Fibroblast of the conjunctiva (primary cell): ENCODE results near the gene CTNNA2.

Experiments used
- DNase-seq: peaks from one replicate; pipeline ENCODE4 v3.0.0-alpha.2; 2010; ENCODE audit warnings: low read depth

Gene CTNNA2

DNA sequence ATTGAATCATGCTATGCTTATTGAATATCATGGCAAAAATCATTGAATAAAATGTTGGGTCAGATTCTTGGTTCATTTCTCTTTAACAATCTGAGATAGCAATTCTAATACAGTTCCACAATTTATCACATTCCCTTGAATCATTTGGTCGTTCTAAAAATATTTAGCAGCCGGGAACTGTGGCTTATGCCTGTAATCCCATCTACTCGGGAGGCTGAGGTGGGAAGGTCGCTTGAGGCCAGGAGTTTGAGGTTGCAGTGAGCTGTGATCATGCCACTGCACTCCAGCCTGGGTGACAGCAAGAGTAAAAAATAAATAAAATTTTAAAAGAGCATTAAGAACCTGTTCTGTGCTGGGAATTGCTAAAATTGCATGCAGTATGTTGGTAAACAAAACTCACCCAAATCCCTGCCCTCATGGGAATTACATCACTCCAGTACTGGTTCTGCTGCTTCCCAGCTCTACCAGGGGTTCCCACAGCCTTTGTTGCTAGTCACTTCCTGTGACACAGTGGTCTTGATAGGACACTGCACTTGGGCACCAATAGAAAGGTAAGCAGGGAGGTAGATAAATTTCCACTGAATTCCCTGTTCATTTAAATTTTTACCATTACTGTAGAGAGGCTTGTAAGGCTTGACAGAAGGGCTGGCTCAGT is 200.4 kb downstream of the CTNNA2 start:
- DNase-seq, result no peak

DNA sequence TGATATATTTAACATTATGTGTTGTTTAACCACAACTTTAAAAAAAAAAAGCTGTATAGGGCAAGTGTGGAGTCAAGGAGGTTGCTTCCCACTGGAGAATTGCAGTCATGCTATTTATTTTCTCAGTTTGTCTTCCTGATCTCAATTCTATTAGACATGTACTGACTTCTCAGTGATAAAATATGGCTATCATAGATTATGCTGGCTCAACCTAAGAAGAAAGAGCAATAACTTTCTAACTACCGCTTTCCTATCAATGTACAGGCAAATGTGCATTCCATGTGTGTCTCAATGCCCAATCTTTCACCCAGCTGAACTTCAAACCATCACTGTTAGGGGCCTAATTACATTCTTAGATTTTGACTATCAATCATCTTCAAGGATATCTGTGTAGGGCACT is 201.4 kb downstream of the CTNNA2 start:
- DNase-seq, result no peak

DNA sequence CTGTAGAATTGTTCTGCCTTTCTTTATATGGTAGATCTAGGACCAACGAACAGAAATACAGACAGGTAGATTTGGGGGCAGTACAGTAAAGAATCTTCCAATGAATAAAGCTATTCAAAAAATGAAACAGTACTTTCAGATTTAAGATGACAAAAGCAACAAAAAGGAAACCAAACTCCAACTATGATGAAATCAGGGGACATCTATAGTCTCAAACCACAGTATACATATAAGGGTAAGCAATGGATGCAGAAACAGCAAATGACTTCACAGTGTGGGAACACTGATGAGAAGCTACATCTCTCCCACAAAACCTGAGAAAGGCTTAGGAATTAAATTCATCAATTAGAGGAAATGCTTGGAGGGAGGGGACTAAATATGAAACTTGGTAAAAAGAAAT is 202.5 kb downstream of the CTNNA2 start:
- DNase-seq, result no peak

DNA sequence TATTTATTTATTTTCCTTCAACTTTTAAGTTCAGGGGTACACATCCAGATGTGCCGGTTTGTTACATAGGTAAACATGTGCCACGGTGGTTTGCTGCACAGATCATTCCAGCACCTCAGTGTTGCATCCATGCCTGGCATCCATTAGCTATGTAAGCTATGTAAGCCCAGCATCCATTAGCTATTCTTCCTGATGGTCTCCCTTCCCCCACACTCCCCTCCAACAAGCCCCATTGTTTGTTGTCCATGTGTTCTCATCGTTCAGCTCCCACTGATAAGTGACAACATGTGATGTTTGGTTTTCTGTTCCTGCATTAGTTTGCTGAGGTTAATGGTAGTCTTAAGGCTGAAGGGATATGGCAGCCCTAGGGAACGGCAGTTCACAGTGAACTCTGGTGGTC is 203.4 kb downstream of the CTNNA2 start:
- no peak for DNase-seq

DNA sequence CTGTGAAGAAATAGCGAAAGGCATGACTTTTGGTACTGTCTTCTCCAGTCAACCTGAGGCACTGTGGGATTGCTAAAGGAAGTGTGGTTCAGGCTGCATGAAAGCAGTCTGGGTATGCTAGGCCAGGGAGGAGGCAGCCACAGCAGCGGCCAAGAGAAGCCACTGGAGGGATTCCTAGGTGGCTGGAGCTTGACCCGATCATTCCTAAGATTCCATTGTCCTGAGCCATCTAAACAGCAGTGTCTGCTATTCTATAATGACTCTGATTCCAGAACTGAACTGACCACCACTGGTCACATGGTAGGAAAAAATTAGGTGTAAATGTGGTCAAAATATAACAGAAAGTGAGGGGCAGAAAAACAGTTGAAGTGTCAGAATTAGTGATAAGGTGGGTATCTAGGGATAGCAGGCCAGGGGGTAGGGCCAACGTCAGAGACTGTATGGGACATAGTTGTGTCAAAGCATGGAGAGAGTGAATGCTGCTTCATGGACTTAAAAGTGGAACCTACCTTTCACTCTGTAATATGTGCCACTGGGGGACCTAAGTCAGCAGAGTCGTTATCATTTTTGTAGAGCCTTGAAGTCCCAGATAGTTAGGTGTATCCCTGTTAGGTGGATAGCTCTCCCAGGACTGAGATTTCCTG is 204.6 kb downstream of the CTNNA2 start:
- peak; percentile 2 for DNase-seq

DNA sequence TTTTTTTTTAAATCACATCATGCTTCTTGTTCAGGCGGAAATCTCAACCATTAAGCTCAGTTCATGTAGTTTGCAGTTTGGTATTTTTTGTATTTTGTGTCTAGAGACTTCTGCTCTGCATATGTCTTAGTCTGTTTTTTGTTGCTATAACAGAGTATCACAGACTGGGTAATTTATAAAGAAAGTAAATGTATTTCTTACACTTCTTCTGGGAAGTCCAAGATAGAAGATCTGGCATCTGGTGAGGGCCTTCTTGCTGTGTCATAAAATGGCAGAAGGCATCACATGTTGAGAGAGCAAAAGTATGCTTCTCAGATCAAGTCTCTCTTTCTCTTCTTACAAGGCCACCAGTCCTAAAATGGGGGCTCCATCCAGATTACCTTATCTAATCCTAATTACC is 208.2 kb downstream of the CTNNA2 start:
- DNase-seq, result no peak

DNA sequence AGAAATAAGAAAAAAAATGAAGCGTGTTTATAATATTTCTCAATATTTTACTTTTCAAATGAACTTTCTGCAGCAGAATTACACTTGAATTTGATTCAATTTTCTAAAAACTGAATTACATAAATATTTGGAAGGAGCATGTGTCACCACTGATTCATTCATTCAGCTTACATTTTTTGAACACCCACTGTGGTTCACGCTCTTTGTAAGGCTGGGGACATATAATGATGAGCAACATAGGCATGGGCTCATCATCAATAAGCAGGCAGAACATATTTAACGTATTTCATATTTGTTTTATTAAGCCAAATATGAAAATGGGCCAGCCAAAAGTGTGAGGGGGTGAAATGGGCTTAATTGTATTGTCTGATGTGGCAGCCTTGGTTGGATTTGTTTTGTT is 209.1 kb downstream of the CTNNA2 start:
- no peak for DNase-seq

DNA sequence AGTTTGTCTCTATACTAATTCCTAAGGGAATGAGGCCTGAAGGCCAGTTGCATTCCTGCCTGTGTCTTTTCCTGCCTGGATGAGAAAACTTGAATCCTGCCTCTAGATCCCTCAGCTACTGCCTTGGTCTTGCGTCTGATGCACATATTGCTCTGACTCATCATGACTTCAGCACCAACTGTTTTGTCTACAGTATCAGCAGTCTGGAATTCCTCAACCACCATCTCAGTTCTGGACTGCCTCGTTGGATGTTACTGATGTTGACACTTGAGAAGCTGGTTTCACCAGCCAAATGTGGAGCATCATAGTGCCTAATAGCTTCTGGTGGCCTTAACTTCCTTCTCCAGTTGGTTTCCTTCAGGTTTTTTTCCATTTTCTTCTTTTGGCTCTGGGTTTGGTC is 211.0 kb downstream of the CTNNA2 start:
- peak; percentile 59 for DNase-seq

DNA sequence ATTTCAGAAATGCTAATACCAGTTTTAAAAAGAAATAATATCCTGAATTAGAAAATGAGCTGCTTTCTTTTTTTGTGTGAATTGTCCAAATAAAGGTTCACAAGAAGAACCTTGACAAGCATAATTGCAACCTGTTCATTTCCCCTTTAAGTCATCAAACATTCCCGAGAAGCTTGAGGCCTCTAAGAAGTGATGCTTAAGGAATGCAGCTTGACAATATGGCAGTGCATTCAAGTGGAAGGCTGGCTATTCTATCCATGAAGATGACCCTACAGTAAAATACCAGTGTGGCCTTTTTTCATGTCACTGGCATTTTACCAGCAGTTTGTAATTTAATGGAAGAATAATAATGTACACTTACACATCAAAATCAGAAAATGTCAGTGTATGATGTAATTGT is 216.7 kb downstream of the CTNNA2 start:
- DNase-seq, result no peak

DNA sequence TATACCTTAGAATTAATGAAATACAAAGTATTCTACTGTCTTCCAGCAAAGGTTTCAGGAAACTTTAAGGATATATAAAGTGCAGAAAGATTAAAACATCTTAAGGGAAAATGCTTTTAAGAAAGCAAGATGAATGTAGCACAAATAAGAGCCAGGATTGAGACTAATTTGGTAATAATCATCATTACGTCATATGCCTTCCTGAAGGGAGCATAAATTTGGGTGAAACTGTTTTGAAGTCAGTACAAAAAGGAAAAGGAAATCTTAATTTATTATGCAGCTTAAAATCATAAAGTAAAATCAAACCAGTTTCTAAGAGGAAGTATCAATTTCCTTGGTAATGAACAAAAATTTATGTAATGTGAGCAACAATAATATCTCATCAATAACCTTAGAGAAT is 221.7 kb downstream of the CTNNA2 start:
- DNase-seq, result no peak

DNA sequence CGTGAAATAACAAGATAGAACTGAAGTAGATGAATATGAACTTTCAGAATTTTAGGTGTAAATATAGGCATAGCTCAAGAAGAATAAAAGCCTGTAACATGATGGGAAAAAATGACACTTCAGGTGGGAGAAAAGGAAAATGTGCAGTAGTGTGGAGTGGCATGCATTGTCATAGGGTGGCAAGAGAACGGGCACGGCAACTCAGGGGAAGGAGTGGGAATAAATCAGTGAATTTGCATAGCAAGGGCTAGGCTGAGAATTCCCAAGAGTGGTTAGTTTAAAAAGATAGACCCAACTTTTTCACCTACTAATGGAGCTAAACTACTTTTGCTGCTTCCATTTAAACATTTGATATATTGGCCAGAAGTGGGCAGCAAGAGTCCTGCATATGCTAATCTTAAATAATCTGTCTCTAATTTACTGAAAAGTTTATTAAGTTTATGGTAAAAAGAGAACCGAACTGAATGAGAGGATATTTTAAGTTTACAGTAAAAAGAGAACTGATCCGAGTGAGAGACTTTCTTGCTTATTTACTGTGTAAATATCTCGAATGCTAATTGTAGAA is 228.1 kb downstream of the CTNNA2 start:
- no peak for DNase-seq

DNA sequence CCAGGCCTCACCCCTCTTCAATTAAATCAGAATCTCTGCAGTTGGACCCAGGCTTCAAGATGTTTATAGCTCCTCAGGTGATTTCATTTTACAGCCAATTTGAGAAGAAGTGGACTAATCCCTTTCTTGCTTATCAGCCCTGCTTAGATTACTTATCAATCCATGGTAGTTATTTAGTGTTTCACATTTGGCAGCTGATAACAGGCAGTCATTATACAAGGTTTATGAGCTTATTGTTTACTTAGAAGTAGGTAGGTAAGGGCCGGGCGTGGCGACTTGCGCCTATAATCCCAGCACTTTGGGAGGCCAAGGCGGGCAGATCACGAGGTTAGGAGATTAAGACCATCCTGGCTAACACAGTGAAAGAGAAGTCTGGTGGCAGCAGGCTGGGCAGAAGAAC is 237.5 kb downstream of the CTNNA2 start:
- no peak for DNase-seq

DNA sequence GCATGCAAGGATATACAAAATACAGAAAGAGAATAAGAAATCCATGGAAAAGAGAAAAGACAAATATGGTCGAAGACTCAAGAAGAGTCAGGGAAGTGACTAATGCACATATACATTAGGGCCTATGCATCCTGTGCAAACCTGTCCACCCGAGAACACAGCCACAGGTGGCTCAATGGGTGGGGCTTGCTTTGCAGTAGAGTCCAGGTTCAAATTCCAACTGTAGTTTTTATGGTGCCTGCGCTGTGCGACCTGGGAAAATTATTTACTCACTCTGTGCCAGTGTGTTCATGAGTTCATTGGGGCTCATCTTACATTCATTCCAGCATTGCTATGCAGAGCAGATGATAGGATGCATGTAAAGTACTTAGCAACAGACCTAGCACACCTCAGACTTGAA is 244.7 kb downstream of the CTNNA2 start:
- DNase-seq, result no peak

DNA sequence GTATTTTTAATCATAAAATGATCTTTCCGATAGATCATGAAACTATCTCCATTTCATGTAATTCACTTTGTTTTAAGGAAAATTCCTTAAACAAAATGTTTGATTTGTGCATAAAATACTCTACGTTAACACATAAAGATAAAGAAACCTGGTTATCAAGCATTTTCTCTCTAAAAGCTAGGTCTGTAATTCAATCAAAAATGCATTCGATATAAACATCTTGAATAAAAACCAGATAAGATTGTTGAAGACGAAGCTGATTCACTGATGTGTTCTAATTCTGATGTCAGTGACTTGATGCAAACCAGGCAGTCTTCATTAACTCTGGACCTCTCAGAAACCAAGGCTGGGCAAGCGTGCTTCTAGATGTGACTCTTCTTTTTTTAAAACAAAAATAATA is 245.2 kb downstream of the CTNNA2 start:
- no peak for DNase-seq

DNA sequence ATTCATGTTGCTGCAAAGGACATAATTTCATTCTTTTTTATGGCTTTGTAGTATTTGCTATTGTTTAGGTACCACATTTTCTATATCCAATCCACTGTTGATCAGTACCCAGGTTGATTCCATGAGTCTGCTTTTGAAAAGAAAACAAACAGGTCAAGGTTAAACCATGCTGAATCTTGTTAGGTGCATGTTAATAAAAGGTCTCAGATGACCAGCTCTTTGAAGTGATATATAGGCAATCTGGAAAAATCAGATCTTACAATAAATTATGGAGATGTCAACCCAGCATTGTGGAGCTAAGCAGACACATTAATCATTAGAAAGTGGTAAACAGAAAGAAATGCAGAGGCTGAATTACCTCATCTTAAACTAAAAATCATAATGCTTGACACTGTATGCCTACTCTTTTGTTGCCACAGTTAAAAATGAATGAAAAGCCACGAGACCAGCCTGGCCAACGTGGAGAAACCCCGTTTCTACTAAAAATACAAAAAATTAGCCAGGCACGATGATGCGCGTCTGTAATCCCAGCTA is 246.0 kb downstream of the CTNNA2 start:
- no peak for DNase-seq

DNA sequence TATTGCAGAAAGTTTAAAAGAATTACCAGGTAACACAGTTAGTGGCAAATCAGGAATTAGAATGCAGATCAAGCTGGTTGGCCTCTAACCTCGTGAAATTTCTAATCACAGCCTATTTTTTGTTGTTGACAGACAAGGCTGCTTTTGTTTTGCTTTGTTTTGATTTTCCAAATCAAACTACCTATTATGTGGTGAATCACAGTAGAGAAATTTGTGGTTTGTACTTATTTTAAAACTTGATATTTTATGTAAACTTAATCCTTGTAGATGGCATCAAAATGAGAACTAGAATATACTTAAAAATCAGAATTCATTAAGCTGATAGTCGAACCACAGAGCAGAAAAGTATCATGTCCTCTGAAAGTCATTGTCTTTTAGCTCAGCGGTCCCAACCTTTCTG is 258.1 kb downstream of the CTNNA2 start:
- DNase-seq, result no peak

DNA sequence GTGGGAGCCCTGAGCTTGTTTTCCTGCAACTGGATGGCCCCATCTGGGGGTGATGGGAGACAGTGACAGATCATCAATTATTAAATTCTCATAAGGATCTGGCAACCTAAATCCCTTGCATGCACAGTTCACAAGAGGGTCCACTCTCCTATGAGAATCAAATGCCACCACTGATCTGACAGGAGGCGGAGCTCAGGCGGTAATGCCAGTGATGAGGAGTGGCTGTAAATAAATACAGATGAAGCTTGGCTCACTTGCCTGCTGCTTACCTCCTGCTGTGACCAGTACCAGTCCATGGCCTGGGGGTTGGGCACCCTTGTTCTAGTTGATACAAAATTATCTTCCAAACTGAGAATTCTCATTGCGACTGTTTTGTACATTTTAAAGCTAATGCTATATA is 258.6 kb downstream of the CTNNA2 start:
- DNase-seq, result no peak

DNA sequence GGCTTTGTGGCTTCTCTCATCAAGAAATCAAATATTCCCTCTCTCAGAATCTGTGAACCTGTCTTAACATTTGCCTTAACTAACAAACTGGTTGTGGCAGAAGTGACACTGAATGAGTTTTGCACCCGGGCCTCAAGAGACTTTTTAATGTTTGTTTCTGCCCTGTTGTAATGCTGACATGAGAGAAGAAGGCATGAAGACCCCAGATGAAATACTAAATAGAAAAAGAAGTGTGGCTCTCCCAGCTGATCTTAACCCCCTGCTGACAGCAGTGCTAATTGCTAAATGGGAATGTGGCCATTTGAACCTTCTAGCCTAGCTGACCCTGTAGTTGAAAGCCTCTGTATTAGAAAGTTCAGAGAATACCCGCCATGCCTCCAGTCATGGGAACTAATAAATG is 261.2 kb downstream of the CTNNA2 start:
- DNase-seq, result no peak

DNA sequence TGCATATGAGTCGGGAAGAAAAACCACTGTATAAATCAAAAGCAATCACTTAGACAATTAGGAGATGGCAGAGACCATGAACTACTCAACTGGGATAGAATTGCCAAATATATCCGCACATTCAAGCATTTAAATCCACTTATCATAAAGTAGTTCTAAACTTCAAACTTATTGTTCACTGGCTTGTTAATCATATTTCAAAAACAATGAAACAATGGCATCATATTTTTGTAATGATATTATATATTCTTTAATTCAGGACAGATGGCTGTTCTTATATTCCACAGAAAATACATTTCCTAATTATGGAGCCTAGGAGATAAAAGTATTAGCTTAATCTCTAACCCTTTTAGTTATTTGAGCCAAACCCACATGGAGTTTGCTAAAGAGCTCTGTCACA is 263.6 kb downstream of the CTNNA2 start:
- DNase-seq, result no peak

DNA sequence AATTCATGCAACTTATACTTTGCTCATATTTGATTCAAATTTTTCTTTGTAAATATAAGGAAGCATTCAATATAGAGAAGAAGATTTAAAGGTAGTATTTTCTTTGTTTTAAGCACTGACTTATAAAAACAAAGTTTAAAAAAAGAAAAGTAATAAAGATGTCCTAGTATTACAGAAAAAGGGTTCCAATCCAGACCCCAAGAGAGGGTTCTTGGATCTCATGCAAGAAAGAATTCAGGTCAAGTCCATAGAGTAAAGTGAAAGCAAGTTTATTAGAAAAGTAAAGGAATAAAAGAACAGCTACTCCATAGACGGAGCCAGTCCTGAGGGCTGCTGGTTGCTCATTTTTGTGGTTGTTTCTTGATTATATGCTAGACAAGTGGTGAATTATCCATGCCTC is 267.9 kb downstream of the CTNNA2 start:
- no peak for DNase-seq

DNA sequence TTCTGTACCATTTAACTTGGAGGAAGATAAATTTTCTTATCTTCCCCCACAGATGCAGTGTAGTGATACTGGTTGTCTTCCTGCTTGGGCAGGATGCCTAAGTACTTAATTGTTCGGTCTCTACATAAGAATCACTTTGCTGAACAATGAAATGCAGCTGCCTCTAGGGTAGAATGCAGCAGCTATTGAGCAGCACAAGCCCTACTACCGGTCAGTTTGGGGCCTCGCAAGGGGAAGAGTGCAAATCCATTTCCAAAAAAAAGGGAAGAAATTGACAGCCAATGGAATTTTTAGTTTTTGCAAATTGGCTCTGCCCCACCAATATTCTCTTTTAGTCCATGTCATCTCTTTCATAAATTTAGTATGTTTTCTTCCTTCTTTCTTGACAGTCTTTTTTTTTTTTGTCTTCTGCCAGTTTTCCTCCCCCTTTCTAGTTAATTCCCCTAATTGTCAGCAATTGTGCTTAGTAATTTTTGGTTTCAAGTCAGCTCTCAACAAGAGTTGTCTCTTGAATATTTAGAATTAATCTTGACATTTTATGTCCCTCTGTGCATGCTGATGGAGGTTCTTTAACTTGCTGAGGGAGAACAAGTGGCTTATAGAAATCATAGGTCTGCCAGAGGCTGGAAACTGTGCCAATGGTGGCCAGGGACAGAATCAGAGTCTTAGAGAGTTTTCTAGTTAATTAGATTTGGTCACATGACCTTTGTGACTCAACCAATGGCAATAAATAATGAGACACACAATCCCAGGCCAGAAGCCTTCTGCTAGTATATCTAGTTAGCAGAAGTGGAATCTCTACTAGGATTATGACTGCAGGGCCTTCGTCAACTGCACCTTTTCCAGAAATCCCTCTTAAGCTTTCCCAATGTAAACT is 270.0 kb downstream of the CTNNA2 start:
- DNase-seq, result no peak

DNA sequence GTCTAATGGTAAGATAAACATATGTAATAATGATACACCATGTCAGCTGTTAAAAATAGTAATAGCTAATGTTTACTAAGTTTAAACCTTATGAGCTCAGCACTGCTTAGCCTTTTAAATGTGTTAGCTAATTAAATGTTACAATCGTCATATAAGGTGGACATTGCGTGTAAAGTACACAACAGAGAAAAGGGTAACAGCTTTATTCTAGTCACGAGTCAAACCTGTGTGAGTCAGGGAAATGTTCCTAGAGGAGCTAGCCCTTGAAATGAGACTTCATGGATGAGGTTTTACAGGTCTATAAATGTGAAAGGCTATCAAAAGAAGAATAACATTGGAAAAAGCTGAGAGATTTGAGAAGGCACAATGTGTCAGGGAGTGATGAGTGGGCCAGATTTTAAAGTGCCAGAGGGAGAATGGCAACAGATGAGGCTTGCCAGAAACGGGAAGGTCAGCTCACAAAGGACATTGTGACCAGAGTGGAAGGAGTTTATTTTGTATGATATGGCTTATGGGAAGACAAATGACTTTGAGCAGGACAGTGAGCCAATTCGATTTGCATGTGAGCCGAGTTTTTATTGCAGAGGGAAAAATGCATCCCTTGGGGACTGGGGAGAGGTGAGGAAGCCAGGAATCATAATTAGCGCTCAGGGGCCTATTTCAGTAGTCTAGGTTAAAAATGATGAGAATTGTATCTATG is 276.3 kb downstream of the CTNNA2 start:
- no peak for DNase-seq
